Thoracic aorta (tissue), 2 donors: ENCODE results near the gene SEPTIN1. TPM values are rescaled to one million over a fixed set of nuclear protein-coding genes. Genes with fewer than 3 reads are reported as not detected.

Experiments used
- ATAC-seq: fragments of 150-250 bp; one replicate; pipeline ENCODE4 v1.8.0; 2017; ENCODE audit warnings: low read depth; ENCODE audit not compliant: insufficient number of reproducible peaks, low FRiP score
- DNase-seq: peaks from one replicate; pipeline ENCODE4 v3.0.0-alpha.2; 2020; ENCODE audit warnings: low spot score
- H3K27ac ChIP-seq, 2 donors: fragments of 200-600 bp; sonication (generic); 1 replicate in 1 of 2; 2 replicates in 1 of 2; pipeline ENCODE4 v1.5.1; 2016; ENCODE audit warnings: mild to moderate bottlenecking in 2 of 2, moderate library complexity in 2 of 2
- H3K27me3 ChIP-seq: fragments of 200-600 bp; sonication (generic); replicated peaks from 2 replicates; pipeline ENCODE4 v1.6.0; 2016; ENCODE audit warnings: mild to moderate bottlenecking; ENCODE audit not compliant: insufficient read depth
- H3K36me3 ChIP-seq: fragments of 200-600 bp; sonication (generic); one replicate; pipeline ENCODE4 v1.5.1; 2016
- H3K4me1 ChIP-seq, 2 donors: fragments of 200-600 bp; sonication (generic); 1 replicate in 1 of 2; 2 replicates in 1 of 2; pipeline versions ENCODE4 v1.5.1 to v1.6.0; 2016; ENCODE audit warnings: low read depth in 2 of 2, mild to moderate bottlenecking in 1 of 2; ENCODE audit not compliant: control insufficient read depth in 1 of 2
- H3K4me3 ChIP-seq: fragments of 200-600 bp; sonication (generic); 2 replicates; pipeline ENCODE4 v1.5.1; 2016; ENCODE audit warnings: mild to moderate bottlenecking
- H3K9me3 ChIP-seq: fragments of 200-600 bp; sonication (generic); 2 replicates; pipeline ENCODE4 v1.5.1; 2016
- total RNA-seq, 2 donors: library from RNA; depleted of rRNA; stranded (reverse); fragments of >200 nt; gene quantifications; one replicate each; pipeline versions ENCODE4 v1.1.0 to v1.2.3, GENCODE V29; 2016
- TF ChIP-seq, protein P1 (sequence below): fragments of 200-600 bp; sonication (generic); IDR thresholded peaks from one replicate; pipeline ENCODE4 v1.5.1; 2019; ENCODE audit warnings: antibody characterized with exemption

The SEPTIN1 gene
- total RNA-seq, 2 donors from 2014 or later, result 3.0 to 4.2 TPM

DNA sequence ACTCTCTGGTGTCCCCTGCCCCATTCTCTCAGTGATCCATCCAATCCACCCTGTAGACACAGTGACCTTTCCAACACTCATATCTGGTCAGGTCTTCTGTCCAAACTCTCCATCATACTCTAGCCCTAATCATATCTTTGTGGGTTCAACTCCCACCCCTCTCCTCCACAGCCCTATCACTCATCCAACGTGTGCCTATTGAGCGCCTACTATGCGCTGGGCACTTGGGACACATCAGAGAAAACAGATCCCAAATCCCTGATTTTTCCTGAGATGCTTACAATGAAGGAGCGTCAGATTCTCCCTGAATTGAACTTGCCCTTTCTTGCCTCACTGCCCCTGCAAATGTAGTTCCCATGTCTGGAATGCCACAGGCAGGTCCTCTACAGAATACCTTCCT, 45.7 kb upstream of the SEPTIN1 start:
- Histone ChIP-seq H3K36me3 (no peaks in the 10 kb centered on the region), H3K27ac (no peak overlapping the region), H3K4me1 (peaks cover 0 to 18% of the 10 kb centered on the region in 2 donors), H3K27me3 (no peaks in the 10 kb centered on the region), H3K4me3 (no peak overlapping the region), H3K9me3 (no peaks in the 10 kb centered on the region)
- ATAC-seq (no peak), DNase-seq (no peak)
- TF ChIP-seq, protein P1, sequence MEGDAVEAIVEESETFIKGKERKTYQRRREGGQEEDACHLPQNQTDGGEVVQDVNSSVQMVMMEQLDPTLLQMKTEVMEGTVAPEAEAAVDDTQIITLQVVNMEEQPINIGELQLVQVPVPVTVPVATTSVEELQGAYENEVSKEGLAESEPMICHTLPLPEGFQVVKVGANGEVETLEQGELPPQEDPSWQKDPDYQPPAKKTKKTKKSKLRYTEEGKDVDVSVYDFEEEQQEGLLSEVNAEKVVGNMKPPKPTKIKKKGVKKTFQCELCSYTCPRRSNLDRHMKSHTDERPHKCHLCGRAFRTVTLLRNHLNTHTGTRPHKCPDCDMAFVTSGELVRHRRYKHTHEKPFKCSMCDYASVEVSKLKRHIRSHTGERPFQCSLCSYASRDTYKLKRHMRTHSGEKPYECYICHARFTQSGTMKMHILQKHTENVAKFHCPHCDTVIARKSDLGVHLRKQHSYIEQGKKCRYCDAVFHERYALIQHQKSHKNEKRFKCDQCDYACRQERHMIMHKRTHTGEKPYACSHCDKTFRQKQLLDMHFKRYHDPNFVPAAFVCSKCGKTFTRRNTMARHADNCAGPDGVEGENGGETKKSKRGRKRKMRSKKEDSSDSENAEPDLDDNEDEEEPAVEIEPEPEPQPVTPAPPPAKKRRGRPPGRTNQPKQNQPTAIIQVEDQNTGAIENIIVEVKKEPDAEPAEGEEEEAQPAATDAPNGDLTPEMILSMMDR, result no peak

DNA sequence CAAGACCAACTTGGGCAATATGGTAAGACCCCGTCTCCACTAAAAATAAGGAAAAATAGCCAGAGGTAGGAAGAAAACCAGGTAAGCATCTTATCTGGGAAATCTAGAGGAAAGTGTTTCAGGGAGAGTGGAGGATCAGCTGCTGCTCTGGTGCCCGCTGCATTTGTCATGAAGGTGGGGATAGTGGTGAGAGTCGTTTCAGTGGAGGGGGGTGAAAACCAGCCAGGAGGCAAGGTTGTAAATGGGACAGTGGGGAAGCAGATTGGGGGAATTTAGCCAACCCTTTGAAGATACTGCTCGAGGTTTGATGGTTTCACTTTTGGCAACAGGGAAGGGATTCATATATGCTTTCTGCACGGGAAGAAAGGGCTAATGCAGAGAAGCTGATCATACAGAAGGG, 38.6 kb upstream of the SEPTIN1 start:
- ATAC-seq (no peak), DNase-seq (no peak)
- peaks cover 4% of the 10 kb centered on the region for H3K36me3 ChIP-seq

DNA sequence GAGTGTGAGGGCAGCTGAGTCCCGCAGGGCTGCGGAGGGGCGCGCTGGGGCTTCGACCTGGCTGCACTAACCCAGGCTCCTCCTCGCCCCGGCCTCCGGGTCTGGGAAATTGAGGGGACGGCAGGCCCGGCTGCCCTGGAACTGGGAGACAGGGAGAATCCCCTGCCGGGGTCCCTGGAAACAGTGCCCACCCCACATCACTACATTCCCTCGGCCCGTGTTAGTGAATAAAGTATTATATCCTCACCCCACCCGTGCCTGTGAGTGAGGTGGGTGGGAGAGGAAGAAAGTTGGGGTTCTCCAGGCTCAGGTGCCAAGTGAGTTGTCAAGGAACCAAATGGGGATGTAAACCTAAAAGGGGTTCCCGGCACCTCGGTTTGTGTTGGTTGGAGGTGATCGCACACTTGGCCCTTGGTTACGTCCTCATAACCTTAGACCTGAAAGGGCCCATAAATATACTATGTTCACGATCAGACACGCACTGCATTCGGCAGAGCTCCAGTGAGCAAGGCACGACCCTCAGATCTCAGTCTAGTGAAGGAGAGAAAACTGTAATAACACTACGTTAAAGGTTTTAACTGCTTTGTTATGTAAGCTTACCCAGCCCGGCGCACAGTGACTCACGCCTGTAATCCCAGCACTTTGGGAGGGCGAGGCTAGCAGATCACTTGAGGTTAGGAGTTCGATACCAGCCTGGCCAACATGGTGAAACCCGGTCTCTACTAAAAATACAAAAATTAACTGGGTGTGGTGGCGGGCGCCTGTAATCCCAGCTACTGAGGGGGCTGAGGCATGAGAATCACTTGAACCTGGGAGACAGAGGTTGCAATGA, 36.2 kb upstream of the SEPTIN1 start:
- Histone ChIP-seq H3K27me3 (no peaks in the 10 kb centered on the region), H3K27ac (peak overlapping the region; percentile 27 to 34), H3K9me3 (no peaks in the 10 kb centered on the region), H3K36me3 (peaks cover 4% of the 10 kb centered on the region), H3K4me1 (peaks cover 4 to 14% of the 10 kb centered on the region in 2 donors), H3K4me3 (peak overlapping the region; percentile 68)
- DNase-seq (no peak), ATAC-seq (no peak)
- TF ChIP-seq, protein P1, result no peak

More for the DNA sequence above, 38.6 kb upstream of the SEPTIN1 start:
- H3K9me3 ChIP-seq, result no peaks in the 10 kb centered on the region
- H3K27me3 ChIP-seq, result no peaks in the 10 kb centered on the region
- TF ChIP-seq, protein P1, result no peak
- H3K27ac ChIP-seq, result no peak overlapping the region
- no peak overlapping the region for H3K4me3 ChIP-seq
- peaks cover 4 to 14% of the 10 kb centered on the region in 2 donors for H3K4me1 ChIP-seq

DNA sequence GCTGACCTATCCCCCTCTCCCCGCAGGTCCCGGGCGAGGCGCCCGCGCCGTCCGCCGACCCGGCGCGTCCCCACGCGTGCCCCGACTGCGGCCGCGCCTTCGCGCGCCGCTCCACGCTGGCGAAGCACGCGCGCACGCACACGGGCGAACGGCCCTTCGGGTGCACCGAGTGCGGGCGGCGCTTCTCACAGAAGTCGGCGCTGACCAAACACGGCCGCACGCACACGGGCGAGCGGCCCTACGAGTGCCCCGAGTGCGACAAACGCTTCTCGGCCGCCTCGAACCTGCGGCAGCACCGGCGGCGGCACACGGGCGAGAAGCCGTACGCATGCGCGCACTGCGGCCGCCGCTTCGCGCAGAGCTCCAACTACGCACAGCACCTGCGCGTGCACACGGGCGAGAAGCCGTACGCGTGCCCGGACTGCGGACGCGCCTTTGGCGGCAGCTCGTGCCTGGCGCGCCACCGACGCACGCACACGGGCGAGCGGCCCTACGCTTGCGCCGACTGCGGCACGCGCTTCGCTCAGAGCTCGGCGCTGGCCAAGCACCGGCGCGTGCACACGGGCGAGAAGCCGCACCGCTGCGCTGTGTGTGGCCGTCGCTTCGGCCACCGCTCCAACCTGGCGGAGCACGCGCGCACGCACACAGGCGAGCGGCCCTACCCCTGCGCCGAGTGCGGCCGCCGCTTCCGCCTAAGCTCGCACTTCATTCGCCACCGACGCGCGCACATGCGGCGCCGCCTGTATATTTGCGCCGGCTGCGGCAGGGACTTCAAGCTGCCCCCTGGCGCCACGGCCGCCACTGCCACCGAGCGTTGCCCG, 35.4 kb upstream of the SEPTIN1 start:
- ATAC-seq, result no peak

More for the DNA sequence above, 35.4 kb upstream of the SEPTIN1 start:
- peak; percentile 15 for DNase-seq
- H3K27ac ChIP-seq, result peak overlapping the region; percentile 34 to 49
- H3K4me3 ChIP-seq, result peak overlapping the region; percentile 68
- no peaks in the 10 kb centered on the region for H3K27me3 ChIP-seq
- H3K36me3 ChIP-seq, result peaks cover 4% of the 10 kb centered on the region
- TF ChIP-seq, protein P1, result peak; percentile 23
- H3K4me1 ChIP-seq, result peaks cover 4 to 14% of the 10 kb centered on the region in 2 donors
- no peaks in the 10 kb centered on the region for H3K9me3 ChIP-seq
